GM12891 (cell line): Measurements from ENCODE around the gene SDK1.

ENCODE experiments used
- DNase-seq: peaks from one replicate; pipeline ENCODE4 v3.0.0; 2011; ENCODE audit warnings: low spot score; ENCODE audit not compliant: insufficient read length
- FAIRE-seq: peaks from 2 replicates; lab custom pipeline; 2011; peaks lifted over from hg19 to GRCh38; lab: Jason Lieb, UNC
- PAX5 ChIP-seq: IDR thresholded peaks from 2 replicates; pipeline ENCODE4 v1.6.1; 2011; ENCODE audit warnings: low read length, moderate library complexity, mild to moderate bottlenecking; ENCODE audit not compliant: insufficient read depth, severe bottlenecking
- POLR2A ChIP-seq: IDR thresholded peaks from 2 replicates; pipeline ENCODE4 v1.6.1; 2011; ENCODE audit warnings: low read depth, low read length, control low read depth
- POLR2AphosphoS5 ChIP-seq: IDR thresholded peaks from 2 replicates; pipeline ENCODE4 v1.6.1; 2011; ENCODE audit warnings: low read depth, low read length, control low read depth
- POU2F2 ChIP-seq: IDR thresholded peaks from 2 replicates; pipeline ENCODE4 v1.6.1; 2011; ENCODE audit warnings: low read depth, mild to moderate bottlenecking, control low read depth, low read length, moderate library complexity
- SPI1 ChIP-seq: IDR thresholded peaks from 2 replicates; pipeline ENCODE4 v1.6.1; 2011; ENCODE audit warnings: low read depth, low read length, control low read depth
- TAF1 ChIP-seq: IDR thresholded peaks from 2 replicates; pipeline ENCODE4 v1.6.1; 2011; ENCODE audit warnings: low read depth, low read length, control low read depth

SDK1 gene

GRCh38 chr7:3270362-3270761 lies 30.7 kb upstream of the SDK1 start:
- FAIRE-seq (peak; percentile 33), DNase-seq (no peak)
- no peak for TF ChIP-seq SPI1
- TF ChIP-seq POU2F2: no peak
- TF ChIP-seq TAF1: no peak
- no peak for TF ChIP-seq POLR2A
- no peak for TF ChIP-seq POLR2AphosphoS5
- no peak for TF ChIP-seq PAX5

GRCh38 chr7:3271298-3271697 lies 29.8 kb upstream of the SDK1 start:
- TF ChIP-seq POLR2A: no peak
- no peak for TF ChIP-seq TAF1
- TF ChIP-seq POU2F2: no peak
- TF ChIP-seq SPI1: no peak
- no peak for TF ChIP-seq PAX5
- no peak for TF ChIP-seq POLR2AphosphoS5
- FAIRE-seq (no peak), DNase-seq (no peak)

- no peak for FAIRE-seq
- TF ChIP-seq POU2F2 (no peak), TAF1 (no peak), SPI1 (no peak), POLR2A (no peak), PAX5 (no peak), POLR2AphosphoS5 (no peak)
- no peak for DNase-seq
Observed at GRCh38 chr7:3272691-3273141, 28.3 kb upstream of the SDK1 start.

- DNase-seq: no peak
- FAIRE-seq: no peak
Observed at GRCh38 chr7:3274131-3274530, 26.9 kb upstream of the SDK1 start.

GRCh38 chr7:3277604-3278572 lies 23.2 kb upstream of the SDK1 start:
- no peak for DNase-seq
- FAIRE-seq: no peak

More at GRCh38 chr7:3274131-3274530, 26.9 kb upstream of the SDK1 start:
- TF ChIP-seq SPI1 (no peak), TAF1 (no peak), PAX5 (no peak), POLR2A (no peak), POLR2AphosphoS5 (no peak), POU2F2 (no peak)

GRCh38 chr7:3279147-3279818 lies 21.8 kb upstream of the SDK1 start:
- no peak for DNase-seq

More at GRCh38 chr7:3277604-3278572, 23.2 kb upstream of the SDK1 start:
- TF ChIP-seq TAF1: no peak

GRCh38 chr7:3280445-3280844 lies 20.6 kb upstream of the SDK1 start:
- DNase-seq: no peak
- FAIRE-seq: no peak
- TF ChIP-seq POLR2AphosphoS5 (no peak), POU2F2 (no peak), SPI1 (no peak), TAF1 (no peak), POLR2A (no peak), PAX5 (no peak)

More at GRCh38 chr7:3279147-3279818, 21.8 kb upstream of the SDK1 start:
- no peak for FAIRE-seq
- TF ChIP-seq SPI1 (no peak), POU2F2 (no peak), POLR2A (no peak), TAF1 (no peak), POLR2AphosphoS5 (no peak), PAX5 (no peak)

- no peak for TF ChIP-seq SPI1
- TF ChIP-seq TAF1: no peak
- no peak for TF ChIP-seq POLR2AphosphoS5
- TF ChIP-seq POLR2A: no peak
- FAIRE-seq (no peak), DNase-seq (no peak)
Observed at GRCh38 chr7:3280946-3281656, 20.0 kb upstream of the SDK1 start.

- FAIRE-seq (no peak), DNase-seq (no peak)
- TF ChIP-seq POLR2AphosphoS5 (no peak), TAF1 (no peak), POLR2A (no peak), SPI1 (no peak), POU2F2 (no peak), PAX5 (no peak)
Observed at GRCh38 chr7:3282457-3282856, 18.6 kb upstream of the SDK1 start.
